Activated CD4-positive, alpha-beta memory T cell treated with anti-CD3 and anti-CD28 coated beads for 36 hours (primary cell): ENCODE measurements around the gene HSPA6. TPM values are rescaled to one million over a fixed set of nuclear protein-coding genes. Genes with fewer than 3 reads are reported as not detected.
"Not testable (repeated sequence)": the region's sequence is repeated elsewhere in the genome, so short reads cannot be mapped to it uniquely, and the experiment has no call there.

Experiments
- CTCF ChIA-PET: fragments of 350-600 bp; sonication (Branson Sonifier 250); formaldehyde crosslinking; loops from one replicate; lab custom pipeline; 2021; ENCODE audit warnings: antibody characterized with exemption, inconsistent platforms; lab: Charles Lee
- POLR2A ChIA-PET: fragments of 350-600 bp; sonication (Branson Sonifier 250); formaldehyde crosslinking; loops from one replicate; lab custom pipeline; 2021; ENCODE audit warnings: antibody characterized with exemption; lab: Charles Lee
- DNase-seq: peaks from one replicate; pipeline ENCODE4 v3.0.0-alpha.2; 2020
- H3K27ac Mint-ChIP-seq: one replicate; pipeline ENCODE4 v1.8.0; 2021; ENCODE audit warnings: mixed read lengths
- H3K27me3 Mint-ChIP-seq: one replicate; pipeline ENCODE4 v1.8.0; 2021; ENCODE audit warnings: mixed read lengths
- H3K36me3 Mint-ChIP-seq: one replicate; pipeline ENCODE4 v1.8.0; 2021; ENCODE audit warnings: mixed read lengths
- H3K4me1 Mint-ChIP-seq: one replicate; pipeline ENCODE4 v1.8.0; 2021; ENCODE audit warnings: low read depth, mixed read lengths
- H3K4me3 Mint-ChIP-seq: one replicate; pipeline ENCODE4 v1.8.0; 2021; ENCODE audit warnings: mild to moderate bottlenecking, mixed read lengths
- H3K9me3 Mint-ChIP-seq: one replicate; pipeline ENCODE4 v1.8.0; 2021; ENCODE audit warnings: mixed read lengths
- intact Hi-C: fragments of 100-400 bp; cut with micrococcal nuclease; formaldehyde crosslinking; loops from one replicate; pipeline ENCODE4 v1.15.1; 2023
- total RNA-seq, 2 experiments: library from RNA; stranded (reverse); gene quantifications; one replicate each; pipeline ENCODE4 v1.2.3, GENCODE V29; 2021

HSPA6 gene
- total RNA-seq, 2 experiments from 2014 or later = 0.48 to 0.53 TPM

DNA sequence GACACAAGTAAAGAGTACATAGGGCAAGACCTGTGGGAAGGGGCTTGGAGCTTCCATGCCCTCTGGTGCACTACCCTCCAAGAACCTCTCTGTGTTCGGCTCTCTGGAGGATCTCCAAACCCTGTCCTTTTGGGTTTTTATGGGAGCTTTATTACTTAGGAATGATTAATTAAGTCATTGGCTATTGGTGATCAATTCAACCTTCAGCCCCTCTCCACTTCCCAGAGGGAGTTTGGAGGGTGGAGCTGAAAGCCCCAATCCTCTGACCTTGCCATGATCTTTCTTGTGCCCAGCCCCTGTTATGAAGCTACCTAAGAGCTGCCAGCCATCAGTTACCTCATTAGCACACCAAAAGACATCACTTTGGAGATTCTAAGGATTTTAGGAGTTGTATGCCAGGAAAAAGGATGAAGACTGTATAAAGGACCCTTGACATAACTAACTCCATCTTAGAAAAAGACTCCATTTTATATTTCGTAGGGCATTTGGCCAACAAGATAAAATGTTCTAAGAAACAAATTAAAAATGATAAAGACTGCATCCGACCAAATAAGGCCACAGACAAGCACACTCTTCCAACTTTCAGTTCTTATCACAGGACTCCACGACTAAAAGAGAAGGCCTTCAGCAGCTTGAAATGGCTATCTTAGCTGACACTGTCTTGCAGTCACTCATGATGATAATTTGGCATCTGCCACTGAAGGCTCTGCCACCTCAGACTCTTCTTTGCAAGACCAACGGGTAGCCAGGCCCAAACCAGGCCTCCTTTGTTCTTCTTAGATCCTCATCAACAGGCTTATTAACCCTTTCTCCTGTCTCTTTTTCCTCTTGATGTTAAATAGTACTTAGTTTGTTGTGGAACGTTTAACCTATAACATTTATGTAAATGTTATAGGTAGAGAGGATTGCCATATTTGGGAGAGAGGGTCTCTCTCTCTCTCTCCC lies 33.4 kb downstream of the HSPA6 start:
- H3K9me3 Mint-ChIP-seq, H3K27me3 Mint-ChIP-seq, H3K27ac Mint-ChIP-seq, H3K4me3 Mint-ChIP-seq, H3K36me3 Mint-ChIP-seq, CTCF ChIA-PET, intact Hi-C loops, DNase-seq, POLR2A ChIA-PET: not testable (repeated sequence)
- H3K4me1 Mint-ChIP-seq = peaks cover 20% of the 10 kb centered on the region

DNA sequence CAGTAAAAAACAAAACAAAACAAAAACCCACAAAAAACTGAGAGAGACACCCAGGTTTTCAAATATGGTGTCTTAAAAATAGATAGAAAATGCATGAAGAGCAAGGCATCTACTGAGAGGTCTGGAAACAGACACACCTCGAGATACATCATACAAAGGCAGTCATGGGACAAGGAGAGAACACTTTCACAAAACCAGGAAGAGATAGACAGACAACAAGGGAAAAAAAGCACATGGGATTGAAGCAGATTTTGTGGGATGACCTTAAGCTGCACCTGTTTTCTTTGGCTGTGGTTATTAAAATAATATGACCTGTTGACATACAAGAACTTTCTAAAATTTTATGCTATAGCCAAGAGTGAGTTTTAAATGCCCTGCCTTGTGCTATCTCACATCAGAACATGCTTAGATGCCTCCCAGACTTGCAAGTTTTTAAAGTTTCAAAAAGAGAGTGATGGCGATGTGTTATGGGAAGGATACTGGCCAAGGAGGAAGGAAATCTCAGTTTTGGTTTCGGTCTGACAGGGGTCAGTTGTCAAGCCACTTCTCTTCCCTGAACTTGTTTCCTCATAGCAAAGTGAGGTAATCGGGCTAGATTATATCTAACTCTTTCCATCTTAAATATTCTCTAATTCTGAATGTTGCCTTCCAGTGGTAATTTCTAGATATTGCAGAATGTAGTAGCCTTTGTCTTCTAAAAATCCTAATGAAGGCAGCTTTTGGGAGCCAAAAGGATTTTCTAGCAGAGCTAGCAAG lies 36.8 kb downstream of the HSPA6 start:
- H3K9me3 Mint-ChIP-seq, H3K36me3 Mint-ChIP-seq, H3K27me3 Mint-ChIP-seq, DNase-seq, intact Hi-C loops, H3K4me1 Mint-ChIP-seq, H3K27ac Mint-ChIP-seq, POLR2A ChIA-PET, H3K4me3 Mint-ChIP-seq, CTCF ChIA-PET: not testable (repeated sequence)

GRCh38 chr1:161562441-161562840 lies 38.1 kb downstream of the HSPA6 start:
- intact Hi-C loops, CTCF ChIA-PET: not testable (repeated sequence)

GRCh38 chr1:161563522-161563921 lies 39.2 kb downstream of the HSPA6 start:
- H3K4me3 Mint-ChIP-seq, intact Hi-C loops, H3K27me3 Mint-ChIP-seq, CTCF ChIA-PET, DNase-seq, H3K9me3 Mint-ChIP-seq, H3K27ac Mint-ChIP-seq, POLR2A ChIA-PET, H3K36me3 Mint-ChIP-seq: not testable (repeated sequence)
- H3K4me1 Mint-ChIP-seq = peaks cover 12% of the 10 kb centered on the region

More at GRCh38 chr1:161562441-161562840, 38.1 kb downstream of the HSPA6 start:
- H3K9me3 Mint-ChIP-seq, DNase-seq, H3K27ac Mint-ChIP-seq, H3K36me3 Mint-ChIP-seq, POLR2A ChIA-PET, H3K27me3 Mint-ChIP-seq, H3K4me3 Mint-ChIP-seq: not testable (repeated sequence)
- peaks cover 12% of the 10 kb centered on the region for H3K4me1 Mint-ChIP-seq

GRCh38 chr1:161566602-161566960 lies 42.2 kb downstream of the HSPA6 start:
- H3K4me3 Mint-ChIP-seq, POLR2A ChIA-PET, H3K27ac Mint-ChIP-seq, intact Hi-C loops, H3K36me3 Mint-ChIP-seq, H3K9me3 Mint-ChIP-seq, CTCF ChIA-PET, H3K4me1 Mint-ChIP-seq, H3K27me3 Mint-ChIP-seq, DNase-seq: not testable (repeated sequence)

DNA sequence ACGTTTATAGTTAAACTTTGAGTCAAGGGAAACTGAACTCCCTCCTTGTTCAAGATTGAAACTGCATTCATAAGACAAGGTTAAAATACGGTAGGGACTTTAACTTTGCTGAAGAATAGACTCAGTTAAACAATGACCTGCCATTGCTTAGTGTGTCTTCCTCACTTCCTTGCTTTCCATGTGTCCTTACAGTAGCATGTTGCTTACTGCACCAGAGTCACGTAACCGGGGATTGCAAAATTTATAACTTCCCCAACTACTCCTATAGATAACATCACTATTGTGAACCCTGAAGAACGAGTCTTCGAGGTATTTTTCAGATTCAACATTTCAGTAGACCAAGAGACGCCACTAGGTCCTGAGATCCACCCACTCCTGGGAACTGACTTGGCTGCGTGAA lies 47.4 kb downstream of the HSPA6 start:
- DNase-seq, H3K9me3 Mint-ChIP-seq, H3K27ac Mint-ChIP-seq, H3K27me3 Mint-ChIP-seq, CTCF ChIA-PET, H3K4me3 Mint-ChIP-seq, H3K4me1 Mint-ChIP-seq, H3K36me3 Mint-ChIP-seq, intact Hi-C loops, POLR2A ChIA-PET: not testable (repeated sequence)

Other genes with a start within 250 kb of the HSPA6 start
- gene MPZ, start 214.6 kb upstream of the HSPA6 start, total RNA-seq = 1 to 10 TPM; 3.7 to 5.8 TPM
- gene SDHC, start 210.2 kb upstream of the HSPA6 start, total RNA-seq = 100 to 1,000 TPM; 212 to 215 TPM
- gene CFAP126, start 156.7 kb upstream of the HSPA6 start, total RNA-seq = under 1 TPM in 1 of 2 experiments, not detected in 1; 0.29 TPM
- gene FCGR2A, start 19.1 kb upstream of the HSPA6 start, total RNA-seq = under 1 TPM in 1 of 2 experiments, not detected in 1; 0.14 TPM
- not detected for gene FCGR3A, start 25.3 kb downstream of the HSPA6 start, total RNA-seq
- gene FCGR3B, start 106.6 kb downstream of the HSPA6 start, total RNA-seq = not detected
- not detected for gene FCGR2B, start 138.6 kb downstream of the HSPA6 start, total RNA-seq
- not detected for gene FCRLA, start 182.7 kb downstream of the HSPA6 start, total RNA-seq
- gene FCRLB, start 197.0 kb downstream of the HSPA6 start, total RNA-seq = not detected
- gene DUSP12, start 225.2 kb downstream of the HSPA6 start, total RNA-seq = 10 to 100 TPM; 25.9 to 28.5 TPM
- 10 to 100 TPM; 20.8 to 23.0 TPM for gene ATF6, start 241.8 kb downstream of the HSPA6 start, total RNA-seq